WTC11 (cell line): ENCODE results near the gene DCXR. TPM values are rescaled to one million over a fixed set of nuclear protein-coding genes. Genes with fewer than 3 reads are reported as not detected.

Experiments
- ATAC-seq: fragments of 200-7000 bp; cut with Tn5 transposase; 2 replicates; pipeline ENCODE4 v1.10.0; 2021; ENCODE audit warnings: mild to moderate bottlenecking, moderate library complexity
- Bru-seq: library from RNA; stranded (reverse); fragments of 400-500 nt; gene quantifications from one replicate; lab custom pipeline; 2021; lab: Mats Ljungman, UMichigan
- CTCF ChIA-PET: fragments of 300-600 bp; sonication (Branson Sonifier 250); formaldehyde crosslinking; loops from one replicate; lab custom pipeline; 2021; ENCODE audit warnings: antibody characterized with exemption; lab: Charles Lee
- POLR2A ChIA-PET: fragments of 350-600 bp; sonication (Branson Sonifier 250); formaldehyde crosslinking; loops from one replicate; lab custom pipeline; 2021; ENCODE audit warnings: antibody characterized with exemption; lab: Charles Lee
- DNase-seq: peaks from one replicate; pipeline ENCODE4 v3.0.0; 2021; ENCODE audit warnings: low spot score
- H3K27ac Mint-ChIP-seq: 2 replicates; pipeline ENCODE4 v1.8.0; 2021; ENCODE audit warnings: mixed read lengths
- H3K27me3 Mint-ChIP-seq: 2 replicates; pipeline ENCODE4 v1.8.0; 2021; ENCODE audit warnings: low read depth, mild to moderate bottlenecking, moderate library complexity, mixed read lengths
- H3K36me3 Mint-ChIP-seq: 2 replicates; pipeline ENCODE4 v1.8.0; 2021; ENCODE audit warnings: mixed read lengths
- H3K4me1 Mint-ChIP-seq: 2 replicates; pipeline ENCODE4 v1.8.0; 2022; ENCODE audit warnings: mixed read lengths
- H3K4me3 Mint-ChIP-seq: 2 replicates; pipeline ENCODE4 v1.8.0; 2021; ENCODE audit warnings: mild to moderate bottlenecking, moderate library complexity, mixed read lengths
- H3K9me3 Mint-ChIP-seq: 2 replicates; pipeline ENCODE4 v1.8.0; 2021; ENCODE audit warnings: mixed read lengths
- CREB1 ChIP-seq: sonication (generic); formaldehyde crosslinking; IDR thresholded peaks from 2 replicates; pipeline ENCODE4 v1.8.0; 2023; ENCODE audit warnings: mild to moderate bottlenecking, missing genetic modification reagents
- E2F4 ChIP-seq: sonication (generic); formaldehyde crosslinking; IDR thresholded peaks from 2 replicates; pipeline ENCODE4 v1.8.1; 2022; ENCODE audit warnings: low read depth, mild to moderate bottlenecking, moderate library complexity, missing genetic modification reagents, borderline replicate concordance
- ELF4 ChIP-seq: sonication (generic); formaldehyde crosslinking; IDR thresholded peaks from 2 replicates; pipeline ENCODE4 v1.8.1; 2022; ENCODE audit warnings: low read depth, mild to moderate bottlenecking, moderate library complexity, missing genetic modification reagents
- EMX1 ChIP-seq: fragments of 250-450 bp; sonication (Bioruptor Pico); IDR thresholded peaks from 2 replicates; pipeline ENCODE4 v1.8.0; 2021; ENCODE audit warnings: mild to moderate bottlenecking
- GABPB1 ChIP-seq: sonication (generic); formaldehyde crosslinking; IDR thresholded peaks from 2 replicates; pipeline ENCODE4 v1.8.1; 2023; ENCODE audit warnings: mild to moderate bottlenecking, missing genetic modification reagents
- HMGXB4 ChIP-seq: sonication (generic); formaldehyde crosslinking; IDR thresholded peaks from 2 replicates; pipeline ENCODE4 v1.8.1; 2023; ENCODE audit warnings: mild to moderate bottlenecking, moderate library complexity, missing genetic modification reagents
- SOX15 ChIP-seq: fragments of 250-450 bp; sonication (Bioruptor Pico); IDR thresholded peaks from 2 replicates; pipeline ENCODE4 v1.9.0; 2021; ENCODE audit warnings: mild to moderate bottlenecking
- SP1 ChIP-seq: sonication (generic); formaldehyde crosslinking; conservative IDR thresholded peaks from 2 replicates; pipeline ENCODE4 v1.8.1; 2022; ENCODE audit warnings: missing genetic modification reagents
- TCF7 ChIP-seq: sonication (generic); formaldehyde crosslinking; IDR thresholded peaks from 2 replicates; pipeline ENCODE4 v1.8.0; 2022; ENCODE audit warnings: mild to moderate bottlenecking, low read depth, missing genetic modification reagents, moderate library complexity
- ZMAT4 ChIP-seq: fragments of 250-450 bp; sonication (Bioruptor Pico); IDR thresholded peaks from 2 replicates; pipeline ENCODE4 v1.9.0; 2021; ENCODE audit warnings: mild to moderate bottlenecking
- ZNF138 ChIP-seq: sonication (generic); formaldehyde crosslinking; conservative IDR thresholded peaks from 2 replicates; pipeline ENCODE4 v1.8.1; 2022; ENCODE audit warnings: mild to moderate bottlenecking, moderate library complexity, missing genetic modification reagents
- long read RNA-seq, 3 experiments: library from RNA in 1 of 3; library from capped mRNA in 1 of 3; library from polyadenylated mRNA in 1 of 3; unstranded in 2 of 3; stranded (forward) in 1 of 3; transcript quantifications; one replicate each; pipeline ENCODE4 v2.0.0, GENCODE V29; 2021
- total RNA-seq: library from RNA; stranded (reverse); gene quantifications from 3 replicates; pipeline ENCODE4 v1.2.3, GENCODE V29; 2021
- TF ChIP-seq, protein P1 (sequence below): sonication (generic); formaldehyde crosslinking; IDR thresholded peaks from 2 replicates; pipeline ENCODE4 v1.8.1; 2023; ENCODE audit warnings: mild to moderate bottlenecking, missing genetic modification reagents, moderate library complexity
- TF ChIP-seq, protein P2 (sequence below): fragments of 250-450 bp; sonication (Bioruptor Pico); IDR thresholded peaks from 2 replicates; pipeline ENCODE4 v1.9.0; 2021; ENCODE audit warnings: mild to moderate bottlenecking
- TF ChIP-seq, protein P3 (sequence below): sonication (generic); formaldehyde crosslinking; IDR thresholded peaks from 2 replicates; pipeline ENCODE4 v1.8.0; 2023; ENCODE audit warnings: missing genetic modification reagents, mild to moderate bottlenecking, borderline replicate concordance
- TF ChIP-seq, protein P4 (sequence below): sonication (generic); formaldehyde crosslinking; IDR thresholded peaks from 2 replicates; pipeline ENCODE4 v1.8.1; 2023; ENCODE audit warnings: mild to moderate bottlenecking, missing genetic modification reagents
- TF ChIP-seq, protein P5 (sequence below): sonication (generic); formaldehyde crosslinking; IDR thresholded peaks from 2 replicates; pipeline ENCODE4 v1.8.0; 2023; ENCODE audit warnings: mild to moderate bottlenecking, missing genetic modification reagents

DCXR gene
- total RNA-seq = 114 to 130 TPM (median 120 TPM) in 3 replicates
- percentile 61 among the genes with signal in this experiment for Bru-seq, nascent RNA
- long read RNA-seq, experiment 1, transcript DCXR-201 (8 exons, 887 nt) = major isoform, 83 of 138 reads
- long read RNA-seq, experiment 1, transcript DCXR-213 (7 exons, 915 nt) = minor isoform, 7 of 138 reads
- long read RNA-seq, experiment 1, partial matches to known transcripts = 23 of 138 reads
- long read RNA-seq, experiment 1, other reads (novel, unspliced or antisense) = 18 of 138 reads
- long read RNA-seq, experiment 2, transcript DCXR-213 (7 exons, 915 nt) = minor isoform, 16 of 105 reads
- long read RNA-seq, experiment 2, transcript DCXR-201 (8 exons, 887 nt) = major isoform, 51 of 105 reads
- long read RNA-seq, experiment 2, partial matches to known transcripts = 19 of 105 reads
- long read RNA-seq, experiment 2, other reads (novel, unspliced or antisense) = 13 of 105 reads
- long read RNA-seq, experiment 3, transcript DCXR-201 (8 exons, 887 nt) = major isoform, 121 of 178 reads
- long read RNA-seq, experiment 3, transcript DCXR-213 (7 exons, 915 nt) = minor isoform, 9 of 178 reads
- long read RNA-seq, experiment 3, transcript DCXR-212 (5 exons, 715 nt) = minor isoform, 10 of 178 reads
- long read RNA-seq, experiment 3, partial matches to known transcripts = 8 of 178 reads
- long read RNA-seq, experiment 3, other reads (novel, unspliced or antisense) = 25 of 178 reads

DNA sequence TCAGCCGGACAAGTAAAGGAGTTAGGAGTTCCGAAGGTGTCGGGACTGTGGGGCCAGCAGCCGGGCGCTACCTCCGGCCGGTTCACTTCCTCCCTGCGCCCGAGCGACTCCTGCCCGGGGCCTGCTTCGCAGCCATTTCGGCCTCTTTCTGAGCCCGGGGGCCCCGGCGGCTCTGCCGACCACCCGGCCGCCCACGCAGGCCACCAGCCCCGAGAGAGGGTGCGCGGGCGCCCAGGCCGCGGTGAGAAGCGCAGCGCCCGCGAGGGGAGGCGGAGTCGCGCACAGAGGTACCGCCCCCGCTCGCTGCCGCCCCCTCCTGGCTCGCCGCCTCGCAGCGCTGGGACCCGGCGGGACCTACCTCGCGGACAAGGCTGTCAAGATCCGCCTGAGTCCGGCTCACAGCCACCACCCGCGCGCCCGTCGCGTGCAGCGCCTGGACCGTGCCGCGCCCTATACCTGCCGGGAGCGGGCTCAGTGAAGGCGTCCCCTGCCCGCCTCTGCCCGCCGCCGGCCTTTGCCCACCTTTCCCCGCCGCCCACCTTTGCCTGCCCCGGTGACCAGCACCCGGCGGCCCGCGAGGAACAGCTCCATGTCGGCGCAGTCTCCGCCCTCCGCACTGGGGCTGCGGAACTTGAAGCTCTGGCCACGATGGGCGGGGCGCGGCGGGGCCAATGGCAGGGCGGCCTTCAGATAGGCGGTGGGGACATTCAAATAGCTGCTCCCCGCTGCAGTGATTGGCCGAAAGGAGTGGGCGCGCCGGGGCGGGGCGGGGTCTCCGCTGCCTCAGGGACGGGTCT lies at the start of gene DCXR:
TSS of gene DCXR (minus strand) at position 606 of the 797 bp plus-strand sequence. CDS start at position 591, 15 bp downstream.
- Mint-ChIP-seq H3K36me3 (0 out of 2 replicates have a peak, but pooled peaks cover 6% of the 10 kb centered on the region), H3K27me3 (peaks cover 10% of the 10 kb centered on the region), H3K4me1 (peaks cover 33% of the 10 kb centered on the region), H3K4me3 (peak within 1 kb of the TSS; percentile 75), H3K9me3 (no peaks in the 10 kb centered on the region), H3K27ac (peak within 1 kb of the TSS; percentile 95)
- ATAC-seq = peak; percentile 90
- CTCF ChIA-PET = interaction anchor here (0.6 to 2.0 kb wide), 50 partner anchors 8 to 436 kb away, joined by 3 to 31 read pairs (median 4); partner anchors contain the start of genes ASPSCR1, CENPX, FASN and GPS1
- POLR2A ChIA-PET = interaction anchor here (0.5 to 1.4 kb wide), 13 partner anchors 11 to 450 kb away, joined by 3 to 11 read pairs (median 5); partner anchors contain the start of genes ARL16, ASPSCR1, CENPX and FASN
- peak; percentile 99 for DNase-seq
- TF ChIP-seq GABPB1 (CRISPR knock-in tag) (peak; percentile 64), E2F4 (CRISPR knock-in tag) (no peak), ELF4 (CRISPR knock-in tag) (no peak), EMX1 (CRISPR knock-in tag) (no peak), SP1 (CRISPR knock-in tag) (peak; percentile 94), HMGXB4 (CRISPR knock-in tag) (peak; percentile 97), TCF7 (CRISPR knock-in tag) (no peak), ZMAT4 (CRISPR knock-in tag) (no peak), CREB1 (CRISPR knock-in tag) (no peak), ZNF138 (CRISPR knock-in tag) (no peak), SOX15 (no peak)
- TF ChIP-seq, protein P1, sequence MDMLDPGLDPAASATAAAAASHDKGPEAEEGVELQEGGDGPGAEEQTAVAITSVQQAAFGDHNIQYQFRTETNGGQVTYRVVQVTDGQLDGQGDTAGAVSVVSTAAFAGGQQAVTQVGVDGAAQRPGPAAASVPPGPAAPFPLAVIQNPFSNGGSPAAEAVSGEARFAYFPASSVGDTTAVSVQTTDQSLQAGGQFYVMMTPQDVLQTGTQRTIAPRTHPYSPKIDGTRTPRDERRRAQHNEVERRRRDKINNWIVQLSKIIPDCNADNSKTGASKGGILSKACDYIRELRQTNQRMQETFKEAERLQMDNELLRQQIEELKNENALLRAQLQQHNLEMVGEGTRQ (CRISPR knock-in tag) = peak; percentile 12; the same call in 1 of the 2 replicates
- TF ChIP-seq, protein P2, sequence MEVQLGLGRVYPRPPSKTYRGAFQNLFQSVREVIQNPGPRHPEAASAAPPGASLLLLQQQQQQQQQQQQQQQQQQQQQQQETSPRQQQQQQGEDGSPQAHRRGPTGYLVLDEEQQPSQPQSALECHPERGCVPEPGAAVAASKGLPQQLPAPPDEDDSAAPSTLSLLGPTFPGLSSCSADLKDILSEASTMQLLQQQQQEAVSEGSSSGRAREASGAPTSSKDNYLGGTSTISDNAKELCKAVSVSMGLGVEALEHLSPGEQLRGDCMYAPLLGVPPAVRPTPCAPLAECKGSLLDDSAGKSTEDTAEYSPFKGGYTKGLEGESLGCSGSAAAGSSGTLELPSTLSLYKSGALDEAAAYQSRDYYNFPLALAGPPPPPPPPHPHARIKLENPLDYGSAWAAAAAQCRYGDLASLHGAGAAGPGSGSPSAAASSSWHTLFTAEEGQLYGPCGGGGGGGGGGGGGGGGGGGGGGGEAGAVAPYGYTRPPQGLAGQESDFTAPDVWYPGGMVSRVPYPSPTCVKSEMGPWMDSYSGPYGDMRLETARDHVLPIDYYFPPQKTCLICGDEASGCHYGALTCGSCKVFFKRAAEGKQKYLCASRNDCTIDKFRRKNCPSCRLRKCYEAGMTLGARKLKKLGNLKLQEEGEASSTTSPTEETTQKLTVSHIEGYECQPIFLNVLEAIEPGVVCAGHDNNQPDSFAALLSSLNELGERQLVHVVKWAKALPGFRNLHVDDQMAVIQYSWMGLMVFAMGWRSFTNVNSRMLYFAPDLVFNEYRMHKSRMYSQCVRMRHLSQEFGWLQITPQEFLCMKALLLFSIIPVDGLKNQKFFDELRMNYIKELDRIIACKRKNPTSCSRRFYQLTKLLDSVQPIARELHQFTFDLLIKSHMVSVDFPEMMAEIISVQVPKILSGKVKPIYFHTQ (CRISPR knock-in tag) = no peak
- TF ChIP-seq, protein P3, sequence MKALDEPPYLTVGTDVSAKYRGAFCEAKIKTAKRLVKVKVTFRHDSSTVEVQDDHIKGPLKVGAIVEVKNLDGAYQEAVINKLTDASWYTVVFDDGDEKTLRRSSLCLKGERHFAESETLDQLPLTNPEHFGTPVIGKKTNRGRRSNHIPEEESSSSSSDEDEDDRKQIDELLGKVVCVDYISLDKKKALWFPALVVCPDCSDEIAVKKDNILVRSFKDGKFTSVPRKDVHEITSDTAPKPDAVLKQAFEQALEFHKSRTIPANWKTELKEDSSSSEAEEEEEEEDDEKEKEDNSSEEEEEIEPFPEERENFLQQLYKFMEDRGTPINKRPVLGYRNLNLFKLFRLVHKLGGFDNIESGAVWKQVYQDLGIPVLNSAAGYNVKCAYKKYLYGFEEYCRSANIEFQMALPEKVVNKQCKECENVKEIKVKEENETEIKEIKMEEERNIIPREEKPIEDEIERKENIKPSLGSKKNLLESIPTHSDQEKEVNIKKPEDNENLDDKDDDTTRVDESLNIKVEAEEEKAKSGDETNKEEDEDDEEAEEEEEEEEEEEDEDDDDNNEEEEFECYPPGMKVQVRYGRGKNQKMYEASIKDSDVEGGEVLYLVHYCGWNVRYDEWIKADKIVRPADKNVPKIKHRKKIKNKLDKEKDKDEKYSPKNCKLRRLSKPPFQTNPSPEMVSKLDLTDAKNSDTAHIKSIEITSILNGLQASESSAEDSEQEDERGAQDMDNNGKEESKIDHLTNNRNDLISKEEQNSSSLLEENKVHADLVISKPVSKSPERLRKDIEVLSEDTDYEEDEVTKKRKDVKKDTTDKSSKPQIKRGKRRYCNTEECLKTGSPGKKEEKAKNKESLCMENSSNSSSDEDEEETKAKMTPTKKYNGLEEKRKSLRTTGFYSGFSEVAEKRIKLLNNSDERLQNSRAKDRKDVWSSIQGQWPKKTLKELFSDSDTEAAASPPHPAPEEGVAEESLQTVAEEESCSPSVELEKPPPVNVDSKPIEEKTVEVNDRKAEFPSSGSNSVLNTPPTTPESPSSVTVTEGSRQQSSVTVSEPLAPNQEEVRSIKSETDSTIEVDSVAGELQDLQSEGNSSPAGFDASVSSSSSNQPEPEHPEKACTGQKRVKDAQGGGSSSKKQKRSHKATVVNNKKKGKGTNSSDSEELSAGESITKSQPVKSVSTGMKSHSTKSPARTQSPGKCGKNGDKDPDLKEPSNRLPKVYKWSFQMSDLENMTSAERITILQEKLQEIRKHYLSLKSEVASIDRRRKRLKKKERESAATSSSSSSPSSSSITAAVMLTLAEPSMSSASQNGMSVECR = peak; percentile 75; the same call in 1 of the 2 replicates
- TF ChIP-seq, protein P4, sequence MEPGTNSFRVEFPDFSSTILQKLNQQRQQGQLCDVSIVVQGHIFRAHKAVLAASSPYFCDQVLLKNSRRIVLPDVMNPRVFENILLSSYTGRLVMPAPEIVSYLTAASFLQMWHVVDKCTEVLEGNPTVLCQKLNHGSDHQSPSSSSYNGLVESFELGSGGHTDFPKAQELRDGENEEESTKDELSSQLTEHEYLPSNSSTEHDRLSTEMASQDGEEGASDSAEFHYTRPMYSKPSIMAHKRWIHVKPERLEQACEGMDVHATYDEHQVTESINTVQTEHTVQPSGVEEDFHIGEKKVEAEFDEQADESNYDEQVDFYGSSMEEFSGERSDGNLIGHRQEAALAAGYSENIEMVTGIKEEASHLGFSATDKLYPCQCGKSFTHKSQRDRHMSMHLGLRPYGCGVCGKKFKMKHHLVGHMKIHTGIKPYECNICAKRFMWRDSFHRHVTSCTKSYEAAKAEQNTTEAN (CRISPR knock-in tag) = 0 out of 2 replicates have a peak, but pooled peaks have one; percentile 26
- TF ChIP-seq, protein P5, sequence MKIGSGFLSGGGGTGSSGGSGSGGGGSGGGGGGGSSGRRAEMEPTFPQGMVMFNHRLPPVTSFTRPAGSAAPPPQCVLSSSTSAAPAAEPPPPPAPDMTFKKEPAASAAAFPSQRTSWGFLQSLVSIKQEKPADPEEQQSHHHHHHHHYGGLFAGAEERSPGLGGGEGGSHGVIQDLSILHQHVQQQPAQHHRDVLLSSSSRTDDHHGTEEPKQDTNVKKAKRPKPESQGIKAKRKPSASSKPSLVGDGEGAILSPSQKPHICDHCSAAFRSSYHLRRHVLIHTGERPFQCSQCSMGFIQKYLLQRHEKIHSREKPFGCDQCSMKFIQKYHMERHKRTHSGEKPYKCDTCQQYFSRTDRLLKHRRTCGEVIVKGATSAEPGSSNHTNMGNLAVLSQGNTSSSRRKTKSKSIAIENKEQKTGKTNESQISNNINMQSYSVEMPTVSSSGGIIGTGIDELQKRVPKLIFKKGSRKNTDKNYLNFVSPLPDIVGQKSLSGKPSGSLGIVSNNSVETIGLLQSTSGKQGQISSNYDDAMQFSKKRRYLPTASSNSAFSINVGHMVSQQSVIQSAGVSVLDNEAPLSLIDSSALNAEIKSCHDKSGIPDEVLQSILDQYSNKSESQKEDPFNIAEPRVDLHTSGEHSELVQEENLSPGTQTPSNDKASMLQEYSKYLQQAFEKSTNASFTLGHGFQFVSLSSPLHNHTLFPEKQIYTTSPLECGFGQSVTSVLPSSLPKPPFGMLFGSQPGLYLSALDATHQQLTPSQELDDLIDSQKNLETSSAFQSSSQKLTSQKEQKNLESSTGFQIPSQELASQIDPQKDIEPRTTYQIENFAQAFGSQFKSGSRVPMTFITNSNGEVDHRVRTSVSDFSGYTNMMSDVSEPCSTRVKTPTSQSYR (CRISPR knock-in tag) = no peak; the same call in 1 of the 2 replicates
